Upper lobe of left lung (tissue), 6 donors: Measurements from ENCODE around the gene POU3F2. TPM values are rescaled to one million over a fixed set of nuclear protein-coding genes. Genes with fewer than 3 reads are reported as not detected.

Experiments used
- ATAC-seq, 2 donors: fragments of 200-7000 bp; cut with Tn5 transposase; one replicate each; pipeline ENCODE4 v1.9.1; 2022; ENCODE audit warnings: mild to moderate bottlenecking in 2 of 2, moderate library complexity in 2 of 2; ENCODE audit not compliant: low FRiP score in 2 of 2
- DNase-seq, 2 donors: peaks; one replicate each; pipeline ENCODE4 v3.0.0-alpha.2; 2019 to 2020
- H3K27ac ChIP-seq, 4 donors: fragments of 200-600 bp; sonication (generic); one replicate each; pipeline ENCODE4 v1.5.1; 2016 to 2019
- H3K27me3 ChIP-seq, 4 donors: fragments of 200-600 bp; sonication (generic); one replicate each; pipeline ENCODE4 v1.5.1; 2017 to 2019
- H3K36me3 ChIP-seq, 4 donors: fragments of 200-600 bp; sonication (generic); one replicate each; pipeline ENCODE4 v1.5.1; 2016 to 2019
- H3K4me1 ChIP-seq, 4 donors: fragments of 200-600 bp; sonication (generic); one replicate each; pipeline ENCODE4 v1.5.1; 2018 to 2019
- H3K4me3 ChIP-seq, 4 donors: fragments of 200-600 bp; sonication (generic); one replicate each; pipeline ENCODE4 v1.5.1; 2017 to 2019; ENCODE audit warnings: mild to moderate bottlenecking in 2 of 4, moderate library complexity in 1 of 4
- H3K9me3 ChIP-seq, 4 donors: fragments of 200-600 bp; sonication (generic); one replicate each; pipeline ENCODE4 v1.5.1; 2018 to 2019
- CTCF ChIP-seq, 6 experiments: fragments of 450-650 bp in 4 of 6; fragments of 200-600 bp in 2 of 6; sonication (generic) in 2 of 6; IDR thresholded peaks; one replicate each; pipeline ENCODE4 v1.5.1; 2016 to 2019; ENCODE audit warnings: antibody characterized with exemption in 6 of 6
- EP300 ChIP-seq, 4 donors: sonication (generic); formaldehyde crosslinking; IDR thresholded peaks; one replicate each; pipeline ENCODE4 v1.5.1; 2017; ENCODE audit warnings: antibody characterized with exemption in 4 of 4, control low read depth in 2 of 4
- POLR2A ChIP-seq, 4 donors: fragments of 450-650 bp; IDR thresholded peaks; one replicate each; pipeline ENCODE4 v1.5.1; 2016 to 2017; ENCODE audit warnings: antibody characterized with exemption in 4 of 4, mild to moderate bottlenecking in 2 of 4
- POLR2AphosphoS5 ChIP-seq, 2 donors: sonication (generic); formaldehyde crosslinking; IDR thresholded peaks; one replicate each; pipeline ENCODE4 v1.5.1; 2017; ENCODE audit warnings: antibody characterized with exemption in 2 of 2
- WGBS, 2 donors: methylation state at CpG; one replicate each; pipeline ENCODE4 v1.1.5; 2017 to 2018; 5-methylcytosine and 5-hydroxymethylcytosine counted together
- total RNA-seq, 6 donors: library from RNA; depleted of rRNA in 4 of 6; stranded (reverse); fragments of >200 nt in 4 of 6; gene quantifications; one replicate each; pipeline versions ENCODE4 v1.1.0 to v1.2.1, GENCODE V29; 2016 to 2021
- donor health status: DM: no; HTN: no; CAD: no; lungs with moderate emphysema.
- donor health status: DM: no; HTN: yes; CAD: no; lungs with severe emphysema.

Gene POU3F2
- total RNA-seq, 6 donors from 2014 or later = not detected

- DNase-seq (no peak), ATAC-seq (no peak)
- no peaks in the 10 kb centered on the region for H3K9me3 ChIP-seq
- H3K4me3 ChIP-seq = no peak overlapping the region
- TF ChIP-seq POLR2AphosphoS5 (IDR thresholded peaks at IDR 0.05) (no peak), POLR2A (IDR thresholded peaks at IDR 0.05) (no peak), EP300 (IDR thresholded peaks at IDR 0.05) (no peak), CTCF (IDR thresholded peaks at IDR 0.05) (no peak)
- 18 to 31% methylated on average over 5 of the region's 5 CpGs for WGBS, 2 donors
- no peak overlapping the region for H3K27ac ChIP-seq
- peaks cover 9 to 89% (median 43%) of the 10 kb centered on the region in 4 donors for H3K27me3 ChIP-seq
- peaks cover 22 to 48% (median 28%) of the 10 kb centered on the region in 4 donors for H3K4me1 ChIP-seq
- no peaks in the 10 kb centered on the region for H3K36me3 ChIP-seq
These were observed 5.5 kb downstream of the POU3F2 start for GRCh38 chr6:98839781-98840361.

- 42 to 44% methylated on average over 6 of the region's 6 CpGs for WGBS, 2 donors
- H3K4me1 ChIP-seq = peaks cover 23 to 48% (median 28%) of the 10 kb centered on the region in 4 donors
- no peak overlapping the region for H3K27ac ChIP-seq
- H3K4me3 ChIP-seq = no peak overlapping the region
- H3K9me3 ChIP-seq = no peaks in the 10 kb centered on the region
- no peak for ATAC-seq
- no peaks in the 10 kb centered on the region for H3K36me3 ChIP-seq
- DNase-seq = no peak
- H3K27me3 ChIP-seq = peaks cover 9 to 91% (median 45%) of the 10 kb centered on the region in 4 donors
- TF ChIP-seq POLR2AphosphoS5 (IDR thresholded peaks at IDR 0.05) (no peak), EP300 (IDR thresholded peaks at IDR 0.05) (no peak), POLR2A (IDR thresholded peaks at IDR 0.05) (no peak), CTCF (IDR thresholded peaks at IDR 0.05) (no peak)
These were observed 6.0 kb downstream of the POU3F2 start for GRCh38 chr6:98840385-98840784.

GRCh38 chr6:98840996-98841513 is 6.7 kb downstream of the POU3F2 start:
- H3K27me3 ChIP-seq = peaks cover 9 to 89% (median 47%) of the 10 kb centered on the region in 4 donors
- H3K27ac ChIP-seq = no peak overlapping the region
- no peak for TF ChIP-seq POLR2A (IDR thresholded peaks at IDR 0.05)
- no peak for TF ChIP-seq EP300 (IDR thresholded peaks at IDR 0.05)
- TF ChIP-seq POLR2AphosphoS5 (IDR thresholded peaks at IDR 0.05) = no peak
- TF ChIP-seq CTCF (IDR thresholded peaks at IDR 0.05) = no peak
- no peak for DNase-seq
- no peak for ATAC-seq
- no peak overlapping the region for H3K4me3 ChIP-seq
- H3K9me3 ChIP-seq = no peaks in the 10 kb centered on the region
- no peaks in the 10 kb centered on the region for H3K36me3 ChIP-seq
- H3K4me1 ChIP-seq = peaks cover 20 to 46% (median 25%) of the 10 kb centered on the region in 4 donors

GRCh38 chr6:98841621-98842341 is 7.4 kb downstream of the POU3F2 start:
- H3K4me3 ChIP-seq = no peak overlapping the region
- H3K27me3 ChIP-seq = peaks cover 9 to 89% (median 44%) of the 10 kb centered on the region in 4 donors
- no peaks in the 10 kb centered on the region for H3K36me3 ChIP-seq
- no peak for TF ChIP-seq CTCF (IDR thresholded peaks at IDR 0.05)
- no peak for TF ChIP-seq EP300 (IDR thresholded peaks at IDR 0.05)
- no peak for TF ChIP-seq POLR2AphosphoS5 (IDR thresholded peaks at IDR 0.05)
- no peak for TF ChIP-seq POLR2A (IDR thresholded peaks at IDR 0.05)
- H3K27ac ChIP-seq = no peak overlapping the region
- 16 to 29% methylated on average over 9 of the region's 9 CpGs for WGBS, 2 donors
- H3K9me3 ChIP-seq = no peaks in the 10 kb centered on the region
- ATAC-seq (no peak), DNase-seq (no peak)
- peaks cover 19 to 39% (median 22%) of the 10 kb centered on the region in 4 donors for H3K4me1 ChIP-seq
